ENCODE measurements around the gene RHOD.

The RHOD gene, protein sequence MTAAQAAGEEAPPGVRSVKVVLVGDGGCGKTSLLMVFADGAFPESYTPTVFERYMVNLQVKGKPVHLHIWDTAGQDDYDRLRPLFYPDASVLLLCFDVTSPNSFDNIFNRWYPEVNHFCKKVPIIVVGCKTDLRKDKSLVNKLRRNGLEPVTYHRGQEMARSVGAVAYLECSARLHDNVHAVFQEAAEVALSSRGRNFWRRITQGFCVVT

GRCh38 chr11:67056267-67057204, at the start of gene RHOD:
TSS of gene RHOD (plus strand) at chr11:67056847. CDS start at chr11:67056903, 56 bp downstream.
- FAIRE-seq = no peak

- FAIRE-seq = no peak
These were observed 49.5 kb upstream of the RHOD start for GRCh38 chr11:67007126-67007525.

- FAIRE-seq = no peak
These were observed 46.2 kb upstream of the RHOD start for GRCh38 chr11:67010296-67010905.

DNA sequence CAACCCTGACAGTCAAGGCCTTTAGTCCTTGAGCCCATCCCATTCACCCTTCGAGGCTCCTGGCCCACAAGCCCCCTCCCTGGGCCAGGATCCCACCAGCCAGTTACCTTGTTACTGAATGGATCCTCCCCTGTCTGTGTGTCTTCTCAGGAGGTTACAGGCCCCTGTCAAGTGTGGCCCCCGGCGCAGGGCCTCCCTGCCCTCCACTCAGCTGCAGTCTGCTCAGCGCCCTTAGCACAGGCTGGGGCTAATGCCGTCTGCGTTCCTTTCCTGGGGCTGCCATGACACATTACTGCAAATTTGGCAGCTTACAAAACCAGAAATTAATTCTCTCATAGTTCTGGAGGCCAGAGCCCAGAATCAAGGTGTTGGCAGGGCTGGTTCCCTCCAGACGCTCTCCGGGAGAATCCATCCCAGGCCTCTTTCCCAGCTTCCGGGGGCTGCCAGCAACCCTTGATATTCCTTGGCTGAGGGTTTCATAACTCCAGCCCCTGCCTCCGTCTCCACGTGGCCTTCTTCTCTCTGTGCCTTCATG, 43.1 kb upstream of the RHOD start:
- no peak for FAIRE-seq

DNA sequence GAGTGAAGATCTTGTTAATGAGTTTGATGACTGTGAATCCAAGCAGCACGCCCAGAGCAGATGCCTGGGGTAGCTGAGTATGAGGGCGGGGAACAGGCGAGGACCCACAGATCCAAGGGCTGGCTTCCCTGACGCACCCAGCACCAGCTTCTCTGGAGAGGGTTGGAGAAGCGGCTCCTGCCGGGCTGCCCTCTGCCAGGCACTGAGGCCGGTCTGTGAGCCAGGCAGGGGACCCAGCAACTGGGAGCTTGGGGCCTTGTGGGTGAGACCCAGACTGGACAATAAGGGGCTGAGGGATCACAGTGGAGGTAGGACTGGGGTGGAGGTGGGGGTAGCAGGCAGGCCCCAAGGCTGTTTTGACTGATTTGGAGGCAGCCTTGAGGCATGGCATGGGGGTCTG, 42.3 kb upstream of the RHOD start:
- no peak for FAIRE-seq

GRCh38 chr11:67015048-67015447, 41.6 kb upstream of the RHOD start:
- FAIRE-seq = no peak

DNA sequence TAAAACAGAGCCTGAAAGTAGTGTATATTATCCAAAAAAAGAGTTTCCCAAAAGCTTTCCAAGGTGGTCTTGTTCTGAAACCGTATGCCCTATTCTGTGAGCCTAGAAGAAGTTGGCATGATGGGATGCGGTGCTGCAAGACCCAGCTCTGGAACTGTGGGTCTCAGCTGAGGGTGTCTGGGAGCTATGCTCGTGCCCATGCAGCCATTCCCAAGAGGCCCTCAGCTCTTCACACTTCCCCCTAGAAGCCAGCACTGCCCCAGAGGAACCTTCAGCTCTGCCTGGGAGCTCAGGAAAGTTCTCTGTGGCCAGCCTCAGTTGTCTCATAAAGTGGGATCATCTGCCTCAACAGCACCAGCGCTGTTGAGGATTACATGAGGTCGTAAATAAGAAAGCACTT, 40.1 kb upstream of the RHOD start:
- FAIRE-seq = no peak

GRCh38 chr11:67020949-67021348, 35.7 kb upstream of the RHOD start:
- FAIRE-seq = no peak

GRCh38 chr11:67022341-67022933, 34.2 kb upstream of the RHOD start:
- no peak for FAIRE-seq

GRCh38 chr11:67022961-67023956, 33.4 kb upstream of the RHOD start, which contains the start of gene SYT12:
TSS of gene SYT12 (plus strand) at chr11:67023134. CDS start at chr11:67030145, 7,011 bp downstream.
- no peak for FAIRE-seq

DNA sequence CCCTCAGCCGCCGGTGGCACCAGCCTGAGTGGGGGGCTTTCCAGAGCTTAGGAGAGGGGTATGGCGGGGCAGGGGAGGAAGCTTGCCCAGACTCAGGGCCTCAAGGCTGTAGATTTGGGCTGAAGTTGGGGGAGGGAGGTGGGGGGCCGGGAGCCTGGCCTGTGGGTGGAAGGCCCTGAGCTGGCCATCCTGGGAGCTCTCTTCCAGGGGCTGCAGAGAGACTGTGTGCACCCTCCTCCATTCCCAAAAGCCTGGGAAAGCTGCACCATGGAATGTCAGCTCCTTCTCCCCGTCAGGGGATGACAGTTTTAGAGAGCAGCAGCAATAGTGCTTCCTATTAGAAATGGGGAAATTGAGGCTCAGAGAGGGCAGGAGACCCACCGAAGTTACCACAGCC, 32.7 kb upstream of the RHOD start:
- no peak for FAIRE-seq

DNA sequence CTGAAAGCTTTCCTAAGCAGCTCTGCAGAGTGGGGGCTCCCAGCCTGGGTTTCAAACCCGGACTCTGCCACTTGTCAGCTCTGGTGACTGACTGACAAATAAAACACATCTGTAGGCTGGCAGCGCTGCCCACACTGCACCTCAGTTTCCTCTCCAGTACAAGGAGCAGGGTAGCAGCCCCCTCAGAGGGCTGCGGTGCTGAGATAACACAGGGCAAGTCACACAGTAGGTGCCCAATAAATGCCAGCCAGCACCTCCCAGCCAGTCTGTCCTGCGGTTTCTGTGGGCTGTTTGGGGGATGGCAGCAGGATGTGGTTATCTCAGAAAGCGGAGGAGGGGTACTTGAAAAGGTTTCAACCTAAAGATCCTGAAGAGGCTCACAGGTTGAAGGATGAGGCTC, 32.2 kb upstream of the RHOD start:
- FAIRE-seq = no peak

DNA sequence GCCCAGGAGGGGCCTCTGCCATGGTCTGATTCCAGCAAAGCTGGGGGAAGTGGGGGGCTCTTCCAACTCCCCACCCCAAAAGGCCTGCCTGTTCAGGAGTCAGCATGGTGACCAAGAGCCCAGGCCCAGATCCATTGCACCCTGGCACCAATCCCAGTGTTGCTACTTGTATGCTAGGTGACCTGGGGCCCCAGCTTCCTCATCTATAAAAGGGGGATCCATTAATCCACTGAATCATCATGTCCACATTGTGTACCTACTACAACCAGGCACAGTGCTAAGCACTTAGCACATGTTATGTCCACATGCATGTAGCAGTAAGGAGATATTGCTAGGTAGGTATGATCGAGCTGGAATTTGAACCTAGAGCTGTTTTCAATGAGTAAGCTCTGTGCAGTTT, 31.7 kb upstream of the RHOD start:
- no peak for FAIRE-seq

DNA sequence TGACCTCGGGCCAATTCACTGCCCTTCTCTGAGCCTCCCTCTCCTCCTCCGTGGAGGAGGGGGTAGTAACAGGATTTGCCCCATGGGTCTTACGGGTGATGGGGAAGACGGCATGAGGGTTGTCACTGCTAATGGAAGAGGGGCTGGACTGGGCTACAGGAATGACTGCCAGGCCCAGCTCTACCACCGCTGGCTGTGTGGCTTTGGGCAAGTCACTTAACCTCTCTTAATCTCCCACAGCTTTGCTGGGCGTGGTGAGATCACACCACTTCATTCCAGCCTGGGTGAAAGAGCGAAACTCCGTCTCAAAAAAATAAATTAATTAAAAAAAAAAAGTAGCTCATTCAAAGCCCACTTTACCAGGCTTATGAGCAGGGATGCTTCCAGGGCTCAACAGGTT, 30.9 kb upstream of the RHOD start:
- no peak for FAIRE-seq

DNA sequence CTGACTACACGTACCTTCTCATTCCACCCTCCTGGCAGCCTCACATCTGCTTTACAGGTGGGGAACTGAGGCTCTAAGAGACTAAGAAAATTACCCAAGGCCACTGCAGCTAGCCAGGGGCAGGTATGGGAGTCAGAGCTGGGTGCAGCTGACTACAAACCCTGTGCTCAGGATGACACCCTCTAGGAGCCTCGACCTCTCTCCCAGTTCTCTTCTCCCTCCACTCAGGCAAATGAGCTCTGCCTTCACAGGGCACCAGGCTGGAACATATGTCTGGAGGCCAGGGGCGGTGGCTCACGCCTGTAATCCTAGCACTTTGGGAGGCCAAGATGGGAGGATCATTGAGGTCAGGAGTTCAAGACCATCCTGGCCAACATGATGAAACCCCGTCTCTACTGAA, 29.7 kb upstream of the RHOD start:
- FAIRE-seq = no peak

DNA sequence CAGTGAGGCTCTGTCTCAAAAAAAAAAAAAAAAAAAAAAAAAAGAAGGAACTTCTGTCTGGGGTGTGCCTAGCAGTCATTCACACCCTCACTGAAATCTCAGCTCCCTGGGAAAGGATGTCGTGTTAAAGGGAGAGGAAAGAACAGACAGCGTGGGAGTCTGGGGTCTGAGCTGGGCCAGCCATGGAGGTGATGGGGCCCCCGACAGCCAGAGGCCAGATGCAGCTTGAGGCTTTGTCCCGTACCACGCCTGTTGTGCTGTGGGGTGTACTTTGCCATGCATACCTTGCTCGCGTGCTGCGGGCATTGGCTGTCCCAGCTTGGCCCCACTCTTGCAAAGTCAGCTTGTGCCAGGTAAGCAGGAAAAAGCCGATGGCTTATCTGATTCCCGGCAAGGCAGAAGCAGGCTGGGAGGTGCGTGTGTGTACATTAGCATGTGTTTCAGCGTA, 29.1 kb upstream of the RHOD start:
- FAIRE-seq = no peak

DNA sequence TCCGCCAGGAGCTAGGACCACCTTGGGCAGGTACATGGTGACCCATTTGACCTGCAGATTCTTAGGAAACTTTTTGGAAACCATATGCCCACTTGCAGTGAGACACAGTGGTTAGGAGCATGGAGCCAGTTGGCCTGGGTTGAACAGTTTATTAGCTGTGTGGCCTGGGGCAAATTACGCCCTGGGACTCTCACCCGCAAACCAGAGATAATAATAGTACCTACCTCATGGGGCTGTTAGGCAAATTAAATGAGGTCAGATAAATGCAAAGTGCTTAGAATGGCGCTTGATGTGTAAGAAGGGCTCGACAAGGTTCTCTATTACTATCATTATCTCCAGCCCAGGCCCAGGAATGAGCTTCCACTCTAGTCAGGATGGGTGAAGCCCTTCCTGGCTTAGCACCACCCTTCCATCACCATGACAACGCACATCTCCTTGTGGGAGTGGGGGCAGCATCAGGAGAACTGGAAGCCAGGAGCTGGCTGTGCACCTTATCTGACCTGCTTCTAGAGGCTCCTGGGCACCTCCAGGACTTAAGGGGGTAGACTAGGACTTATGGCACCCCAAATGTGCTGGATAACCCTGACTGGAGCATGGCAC, 28.6 kb upstream of the RHOD start:
- FAIRE-seq = no peak

DNA sequence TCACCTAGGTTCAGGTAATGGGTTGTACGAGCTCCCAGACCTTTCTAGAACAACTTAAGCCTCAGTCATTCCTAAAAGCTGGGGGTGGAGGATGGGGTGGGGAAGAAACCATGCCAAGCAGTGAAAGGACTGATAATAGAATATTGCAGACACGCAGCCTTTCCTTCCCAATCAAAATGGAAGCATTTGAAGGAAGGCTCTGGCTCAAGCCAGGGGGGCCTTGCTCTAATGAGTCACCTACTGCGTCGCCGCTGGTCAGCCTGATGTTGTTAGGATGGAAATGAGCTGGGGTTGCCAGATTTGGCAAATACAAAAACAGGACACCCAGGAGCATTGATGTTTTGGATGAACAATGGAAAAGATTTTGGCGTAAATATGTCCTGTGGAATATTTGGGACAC, 27.5 kb upstream of the RHOD start:
- no peak for FAIRE-seq

DNA sequence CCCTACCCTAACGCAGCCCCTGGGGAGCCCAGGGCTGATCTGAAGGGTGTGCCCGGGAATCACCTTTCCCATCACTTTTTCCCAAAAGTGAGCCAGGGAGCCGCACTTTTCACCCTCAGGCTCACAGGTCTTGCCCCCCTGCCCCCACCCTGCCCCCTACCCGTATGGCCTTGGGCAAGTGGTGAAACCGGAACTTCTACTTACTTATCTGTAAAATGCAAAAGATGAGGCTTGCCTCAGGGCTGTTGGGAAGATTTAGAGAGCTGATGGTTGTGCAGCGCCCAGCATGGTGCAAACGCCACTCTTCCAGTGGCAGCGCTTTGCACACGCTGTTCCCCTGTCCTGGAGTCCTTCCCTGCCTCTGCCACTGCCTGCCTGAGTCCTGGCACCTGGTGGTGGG, 25.7 kb upstream of the RHOD start:
- FAIRE-seq = no peak

DNA sequence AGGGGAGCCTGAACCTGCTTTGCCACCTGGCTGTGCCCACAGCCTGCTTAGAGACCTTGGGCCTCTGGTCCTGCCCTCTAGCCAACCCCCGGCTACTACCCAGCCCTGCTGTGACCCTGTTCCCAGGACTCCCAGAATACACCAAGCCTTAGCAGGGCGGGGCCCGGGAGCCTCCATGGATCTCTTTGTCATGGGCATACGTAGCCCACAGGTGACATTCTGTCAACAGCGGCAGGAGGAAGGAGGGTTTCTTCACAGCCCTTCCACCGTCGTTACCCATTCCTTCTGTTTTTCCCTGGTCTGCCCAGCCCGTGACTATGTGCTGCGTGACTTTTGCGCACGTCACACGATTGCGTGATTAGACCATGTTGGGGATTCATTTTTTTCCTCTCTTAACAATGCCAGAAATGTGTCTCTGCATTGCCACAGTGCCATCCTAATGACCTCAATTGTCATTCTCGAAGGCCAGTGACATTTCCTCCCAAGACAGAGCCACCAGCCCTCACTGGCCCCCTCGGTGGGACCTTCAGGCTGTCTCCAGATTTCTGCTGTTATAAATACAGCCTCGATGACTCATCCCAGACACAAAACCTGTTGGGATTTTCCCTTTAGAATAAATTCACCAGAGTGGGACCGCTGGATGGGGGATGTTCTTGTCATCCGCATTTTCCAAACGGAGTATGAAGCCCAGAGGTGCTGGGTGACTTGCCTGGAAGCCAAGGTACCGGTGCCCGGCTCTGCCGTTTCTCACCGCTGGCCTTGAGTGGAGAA, 24.7 kb upstream of the RHOD start:
- FAIRE-seq = no peak

Data from TTC549 (cell line).